ENCODE results near the gene TMEM131.

GRCh38 chr2:97745474-97746174 is 250.1 kb downstream of the TMEM131 start:
- TF ChIP-seq CTCF (IDR thresholded peaks at IDR 0.05; ENCODE audit: borderline replicate concordance, extremely low read depth, low read length, poor library complexity, severe bottlenecking), result no peak
- no peak for TF ChIP-seq EZH2 (IDR thresholded peaks at IDR 0.05; ENCODE audit: borderline replicate concordance, low read depth, low read length, severe bottlenecking)

All from DND-41 (cell line).